Ovary (tissue), 3 donors: ENCODE results near the gene KLC1.

Source experiments
- CTCF ChIP-seq, 3 donors: fragments of 450-650 bp in 2 of 3; fragments of 200-600 bp in 1 of 3; IDR thresholded peaks; one replicate each; pipeline versions ENCODE4 v1.5.1 to v1.8.0; 2016 to 2022; ENCODE audit warnings: antibody characterized with exemption in 3 of 3, mild to moderate bottlenecking in 1 of 3
- EP300 ChIP-seq: sonication (generic); formaldehyde crosslinking; IDR thresholded peaks from one replicate; pipeline ENCODE4 v1.6.1; 2017; ENCODE audit warnings: antibody characterized with exemption
- donor health status: DM: no; HTN: no; CAD: no.

- TF ChIP-seq CTCF (IDR thresholded peaks at IDR 0.05) (no peak), EP300 (no peak)
These were observed 100.8 kb downstream of the KLC1 start for GRCh38 chr14:103729496-103730448.
